Ishikawa (cell line): ENCODE results near the gene PIK3C2B.

Experiments used
- CEBPB ChIP-seq: IDR thresholded peaks from 2 replicates; pipeline ENCODE4 v1.6.1; 2012
- CREB1 ChIP-seq: IDR thresholded peaks from 2 replicates; pipeline ENCODE4 v1.6.1; 2012; ENCODE audit warnings: low read depth
- EGR1 ChIP-seq: IDR thresholded peaks from 2 replicates; pipeline ENCODE4 v1.6.1; 2012
- EP300 ChIP-seq: IDR thresholded peaks from 2 replicates; pipeline ENCODE4 v1.6.1; 2012; ENCODE audit warnings: borderline replicate concordance
- FOXM1 ChIP-seq: IDR thresholded peaks from 2 replicates; pipeline ENCODE4 v1.6.1; 2012; ENCODE audit warnings: low read depth, borderline replicate concordance
- MAX ChIP-seq: IDR thresholded peaks from 2 replicates; pipeline ENCODE4 v1.6.1; 2012
- NFIC ChIP-seq: IDR thresholded peaks from 2 replicates; pipeline ENCODE4 v1.6.1; 2012
- RAD21 ChIP-seq: IDR thresholded peaks from 2 replicates; pipeline ENCODE4 v1.6.1; 2012; ENCODE audit warnings: low read depth
- REST ChIP-seq: IDR thresholded peaks from 2 replicates; pipeline ENCODE4 v1.6.1; 2012; ENCODE audit warnings: low read depth, mild to moderate bottlenecking
- TAF1 ChIP-seq: IDR thresholded peaks from 2 replicates; pipeline ENCODE4 v1.6.1; 2012; ENCODE audit warnings: low read depth, mild to moderate bottlenecking
- TCF12 ChIP-seq: IDR thresholded peaks from 2 replicates; pipeline ENCODE4 v1.6.1; 2012; ENCODE audit warnings: low read depth
- TEAD4 ChIP-seq: IDR thresholded peaks from 2 replicates; pipeline ENCODE4 v1.6.1; 2012
- USF1 ChIP-seq: IDR thresholded peaks from 2 replicates; pipeline ENCODE4 v1.6.1; 2012
- YY1 ChIP-seq: IDR thresholded peaks from 2 replicates; pipeline ENCODE4 v1.6.1; 2012; ENCODE audit warnings: low read depth
- ZBTB7A ChIP-seq: IDR thresholded peaks from 2 replicates; pipeline ENCODE4 v1.6.1; 2012; ENCODE audit warnings: low read depth

PIK3C2B gene

GRCh38 chr1:204494281-204495077 lies at the start of gene PIK3C2B:
Gene PIK3C2B (minus strand): TSS chr1:204494805. CDS start chr1:204469802, 25,003 bp downstream.
- TF ChIP-seq ZBTB7A (no peak; the same call in 1 of the 2 replicates), REST (no peak), EP300 (no peak), TAF1 (peak; percentile 49; the same call in 1 of the 2 replicates), MAX (peak; percentile 67), NFIC (no peak), RAD21 (peak; percentile 33; the same call in 1 of the 2 replicates), TEAD4 (no peak), FOXM1 (no peak), YY1 (peak; percentile 48; the same call in 1 of the 2 replicates), CEBPB (no peak), CREB1 (no peak), TCF12 (no peak), EGR1 (no peak), USF1 (no peak)

- TF ChIP-seq RAD21: no peak
- no peak for TF ChIP-seq CREB1
- no peak for TF ChIP-seq TCF12
- TF ChIP-seq YY1: no peak
- TF ChIP-seq TAF1: no peak
- TF ChIP-seq EGR1: no peak
- no peak for TF ChIP-seq EP300
- TF ChIP-seq ZBTB7A: no peak
- no peak for TF ChIP-seq MAX
- no peak for TF ChIP-seq FOXM1
- no peak for TF ChIP-seq NFIC
- no peak for TF ChIP-seq TEAD4
- TF ChIP-seq REST: no peak
- TF ChIP-seq USF1: no peak
- TF ChIP-seq CEBPB: no peak
Observed at GRCh38 chr1:204544321-204544720, 49.7 kb upstream of the PIK3C2B start.

GRCh38 chr1:204541626-204542025 lies 47.0 kb upstream of the PIK3C2B start:
- no peak for TF ChIP-seq MAX
- TF ChIP-seq EP300: no peak
- TF ChIP-seq CEBPB: no peak
- TF ChIP-seq TCF12: no peak
- TF ChIP-seq FOXM1: no peak
- TF ChIP-seq USF1: no peak
- TF ChIP-seq EGR1: no peak
- TF ChIP-seq TAF1: no peak
- TF ChIP-seq CREB1: no peak
- no peak for TF ChIP-seq TEAD4
- no peak for TF ChIP-seq NFIC
- TF ChIP-seq ZBTB7A: no peak
- TF ChIP-seq YY1: no peak

- no peak for TF ChIP-seq NFIC
Observed at GRCh38 chr1:204532832-204533231, 38.2 kb upstream of the PIK3C2B start.

GRCh38 chr1:204530932-204531331 lies 36.3 kb upstream of the PIK3C2B start:
- no peak for TF ChIP-seq EGR1
- no peak for TF ChIP-seq TAF1
- no peak for TF ChIP-seq CEBPB
- TF ChIP-seq YY1: no peak
- TF ChIP-seq USF1: no peak
- TF ChIP-seq FOXM1: no peak
- TF ChIP-seq NFIC: no peak
- no peak for TF ChIP-seq RAD21
- TF ChIP-seq REST: no peak
- no peak for TF ChIP-seq TCF12
- no peak for TF ChIP-seq TEAD4
- no peak for TF ChIP-seq ZBTB7A
- TF ChIP-seq CREB1: no peak
- no peak for TF ChIP-seq MAX
- TF ChIP-seq EP300: no peak
